SU-DHL-6 (cell line): ENCODE data around the gene CLMP.
"Not testable (repeated sequence)": the region's sequence is repeated elsewhere in the genome, so short reads cannot be mapped to it uniquely, and the experiment has no call there.

ENCODE experiments used
- EZH2phosphoT487 ChIP-seq: fragments of 200-600 bp; sonication (generic), shearing (Covaris generic); conservative IDR thresholded peaks from 2 replicates; pipeline ENCODE4 v1.6.1; 2018; ENCODE audit warnings: mild to moderate bottlenecking, antibody characterized with exemption, low read length, moderate library complexity, mixed read lengths
- TF ChIP-seq, protein P1 (sequence below): fragments of 200-600 bp; sonication (generic); IDR thresholded peaks from one replicate; pipeline ENCODE4 v1.5.1; 2017; ENCODE audit warnings: antibody characterized with exemption, mild to moderate bottlenecking, low read length, moderate library complexity; ENCODE audit not compliant: insufficient read depth, poor library complexity, severe bottlenecking

DNA sequence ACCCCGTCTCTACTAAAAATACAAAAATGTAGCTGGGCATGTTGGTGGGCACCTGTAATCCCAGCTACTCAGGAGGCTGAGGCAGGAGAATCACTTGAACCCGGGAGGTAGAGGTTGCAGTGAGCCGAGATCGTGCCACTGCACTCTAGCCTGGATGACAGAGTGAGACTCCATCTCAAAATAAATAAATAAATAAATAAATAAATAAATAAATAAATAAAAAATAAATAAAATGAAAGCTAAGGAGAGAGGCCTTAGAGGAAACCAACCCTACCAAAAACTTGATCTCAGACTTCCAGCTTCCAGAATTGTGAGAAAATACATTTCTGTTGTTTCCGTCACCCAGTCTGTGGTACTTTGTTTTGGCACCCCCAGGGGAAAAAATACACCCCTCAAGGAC lies 42.7 kb downstream of the CLMP start:
- TF ChIP-seq EZH2phosphoT487, result not testable (repeated sequence)
- TF ChIP-seq, protein P1, sequence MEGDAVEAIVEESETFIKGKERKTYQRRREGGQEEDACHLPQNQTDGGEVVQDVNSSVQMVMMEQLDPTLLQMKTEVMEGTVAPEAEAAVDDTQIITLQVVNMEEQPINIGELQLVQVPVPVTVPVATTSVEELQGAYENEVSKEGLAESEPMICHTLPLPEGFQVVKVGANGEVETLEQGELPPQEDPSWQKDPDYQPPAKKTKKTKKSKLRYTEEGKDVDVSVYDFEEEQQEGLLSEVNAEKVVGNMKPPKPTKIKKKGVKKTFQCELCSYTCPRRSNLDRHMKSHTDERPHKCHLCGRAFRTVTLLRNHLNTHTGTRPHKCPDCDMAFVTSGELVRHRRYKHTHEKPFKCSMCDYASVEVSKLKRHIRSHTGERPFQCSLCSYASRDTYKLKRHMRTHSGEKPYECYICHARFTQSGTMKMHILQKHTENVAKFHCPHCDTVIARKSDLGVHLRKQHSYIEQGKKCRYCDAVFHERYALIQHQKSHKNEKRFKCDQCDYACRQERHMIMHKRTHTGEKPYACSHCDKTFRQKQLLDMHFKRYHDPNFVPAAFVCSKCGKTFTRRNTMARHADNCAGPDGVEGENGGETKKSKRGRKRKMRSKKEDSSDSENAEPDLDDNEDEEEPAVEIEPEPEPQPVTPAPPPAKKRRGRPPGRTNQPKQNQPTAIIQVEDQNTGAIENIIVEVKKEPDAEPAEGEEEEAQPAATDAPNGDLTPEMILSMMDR, result not testable (repeated sequence)
